ENCODE measurements around the gene SEC61A1.

DNA sequence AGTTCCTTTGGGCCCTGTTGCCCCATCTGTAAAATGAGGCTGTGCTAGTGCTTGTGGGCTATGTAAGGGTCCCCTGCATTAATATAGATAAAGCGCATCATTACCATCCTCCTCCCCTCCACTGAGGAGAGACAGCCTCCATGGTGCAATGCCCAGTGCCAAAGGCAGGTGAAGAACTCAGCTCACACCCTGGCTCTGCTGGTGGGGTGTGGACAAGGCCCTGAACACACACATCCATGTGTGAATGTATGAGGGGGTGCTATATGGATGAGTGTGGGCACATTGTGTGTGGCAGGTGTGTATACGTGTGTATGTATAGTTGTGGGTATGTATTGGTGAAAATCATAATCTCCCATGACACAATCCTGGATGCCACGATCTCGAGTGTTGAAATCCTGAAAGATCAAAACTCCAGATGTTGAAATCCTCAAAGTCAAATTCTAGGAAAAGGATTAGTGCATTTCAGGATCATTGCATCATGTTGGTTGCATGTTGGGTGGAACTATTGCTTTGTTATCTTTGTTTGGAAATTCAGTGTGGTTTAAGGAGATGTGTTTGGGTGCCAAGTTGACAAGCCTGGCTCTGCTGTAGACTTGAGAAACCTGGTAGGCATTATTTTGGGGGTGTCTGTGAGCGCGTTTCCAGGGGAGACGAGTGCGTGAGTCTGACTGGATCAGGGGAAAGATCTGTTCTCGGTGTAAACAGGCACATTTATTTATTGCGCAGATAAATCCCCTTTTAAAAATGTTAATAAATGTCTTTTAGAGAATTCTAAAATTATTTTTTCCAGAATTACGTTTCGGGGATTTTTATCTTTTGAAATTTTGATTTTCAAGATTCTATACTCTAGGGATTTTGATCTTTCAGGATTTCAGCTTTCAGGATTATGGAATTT lies 42.0 kb upstream of the SEC61A1 start:
- TF ChIP-seq, protein P1, sequence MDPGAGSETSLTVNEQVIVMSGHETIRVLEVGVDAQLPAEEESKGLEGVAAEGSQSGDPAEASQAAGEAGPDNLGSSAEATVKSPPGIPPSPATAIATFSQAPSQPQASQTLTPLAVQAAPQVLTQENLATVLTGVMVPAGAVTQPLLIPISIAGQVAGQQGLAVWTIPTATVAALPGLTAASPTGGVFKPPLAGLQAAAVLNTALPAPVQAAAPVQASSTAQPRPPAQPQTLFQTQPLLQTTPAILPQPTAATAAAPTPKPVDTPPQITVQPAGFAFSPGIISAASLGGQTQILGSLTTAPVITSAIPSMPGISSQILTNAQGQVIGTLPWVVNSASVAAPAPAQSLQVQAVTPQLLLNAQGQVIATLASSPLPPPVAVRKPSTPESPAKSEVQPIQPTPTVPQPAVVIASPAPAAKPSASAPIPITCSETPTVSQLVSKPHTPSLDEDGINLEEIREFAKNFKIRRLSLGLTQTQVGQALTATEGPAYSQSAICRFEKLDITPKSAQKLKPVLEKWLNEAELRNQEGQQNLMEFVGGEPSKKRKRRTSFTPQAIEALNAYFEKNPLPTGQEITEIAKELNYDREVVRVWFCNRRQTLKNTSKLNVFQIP (CRISPR knock-in tag; IDR thresholded peaks at IDR 0.05; ENCODE audit: borderline replicate concordance, low read depth), result no peak
- no peak for TF ChIP-seq RARB (CRISPR knock-in tag; IDR thresholded peaks at IDR 0.05)
- TF ChIP-seq, protein P2, sequence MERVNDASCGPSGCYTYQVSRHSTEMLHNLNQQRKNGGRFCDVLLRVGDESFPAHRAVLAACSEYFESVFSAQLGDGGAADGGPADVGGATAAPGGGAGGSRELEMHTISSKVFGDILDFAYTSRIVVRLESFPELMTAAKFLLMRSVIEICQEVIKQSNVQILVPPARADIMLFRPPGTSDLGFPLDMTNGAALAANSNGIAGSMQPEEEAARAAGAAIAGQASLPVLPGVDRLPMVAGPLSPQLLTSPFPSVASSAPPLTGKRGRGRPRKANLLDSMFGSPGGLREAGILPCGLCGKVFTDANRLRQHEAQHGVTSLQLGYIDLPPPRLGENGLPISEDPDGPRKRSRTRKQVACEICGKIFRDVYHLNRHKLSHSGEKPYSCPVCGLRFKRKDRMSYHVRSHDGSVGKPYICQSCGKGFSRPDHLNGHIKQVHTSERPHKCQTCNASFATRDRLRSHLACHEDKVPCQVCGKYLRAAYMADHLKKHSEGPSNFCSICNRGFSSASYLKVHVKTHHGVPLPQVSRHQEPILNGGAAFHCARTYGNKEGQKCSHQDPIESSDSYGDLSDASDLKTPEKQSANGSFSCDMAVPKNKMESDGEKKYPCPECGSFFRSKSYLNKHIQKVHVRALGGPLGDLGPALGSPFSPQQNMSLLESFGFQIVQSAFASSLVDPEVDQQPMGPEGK (CRISPR knock-in tag; IDR thresholded peaks at IDR 0.05; ENCODE audit: borderline replicate concordance), result no peak
- TF ChIP-seq ARNTL (CRISPR knock-in tag; IDR thresholded peaks at IDR 0.05; ENCODE audit: borderline replicate concordance, low read depth), result no peak
- no peak for TF ChIP-seq ZNF70 (CRISPR knock-in tag; IDR thresholded peaks at IDR 0.05)
- TF ChIP-seq TOX (CRISPR knock-in tag; IDR thresholded peaks at IDR 0.05; ENCODE audit: borderline replicate concordance), result no peak
- TF ChIP-seq, protein P3, sequence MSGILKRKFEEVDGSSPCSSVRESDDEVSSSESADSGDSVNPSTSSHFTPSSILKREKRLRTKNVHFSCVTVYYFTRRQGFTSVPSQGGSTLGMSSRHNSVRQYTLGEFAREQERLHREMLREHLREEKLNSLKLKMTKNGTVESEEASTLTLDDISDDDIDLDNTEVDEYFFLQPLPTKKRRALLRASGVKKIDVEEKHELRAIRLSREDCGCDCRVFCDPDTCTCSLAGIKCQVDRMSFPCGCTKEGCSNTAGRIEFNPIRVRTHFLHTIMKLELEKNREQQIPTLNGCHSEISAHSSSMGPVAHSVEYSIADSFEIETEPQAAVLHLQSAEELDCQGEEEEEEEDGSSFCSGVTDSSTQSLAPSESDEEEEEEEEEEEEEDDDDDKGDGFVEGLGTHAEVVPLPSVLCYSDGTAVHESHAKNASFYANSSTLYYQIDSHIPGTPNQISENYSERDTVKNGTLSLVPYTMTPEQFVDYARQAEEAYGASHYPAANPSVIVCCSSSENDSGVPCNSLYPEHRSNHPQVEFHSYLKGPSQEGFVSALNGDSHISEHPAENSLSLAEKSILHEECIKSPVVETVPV (CRISPR knock-in tag; IDR thresholded peaks at IDR 0.05), result no peak
- no peak for TF ChIP-seq SNAI2 (CRISPR knock-in tag; IDR thresholded peaks at IDR 0.05)
- TF ChIP-seq, protein P4, sequence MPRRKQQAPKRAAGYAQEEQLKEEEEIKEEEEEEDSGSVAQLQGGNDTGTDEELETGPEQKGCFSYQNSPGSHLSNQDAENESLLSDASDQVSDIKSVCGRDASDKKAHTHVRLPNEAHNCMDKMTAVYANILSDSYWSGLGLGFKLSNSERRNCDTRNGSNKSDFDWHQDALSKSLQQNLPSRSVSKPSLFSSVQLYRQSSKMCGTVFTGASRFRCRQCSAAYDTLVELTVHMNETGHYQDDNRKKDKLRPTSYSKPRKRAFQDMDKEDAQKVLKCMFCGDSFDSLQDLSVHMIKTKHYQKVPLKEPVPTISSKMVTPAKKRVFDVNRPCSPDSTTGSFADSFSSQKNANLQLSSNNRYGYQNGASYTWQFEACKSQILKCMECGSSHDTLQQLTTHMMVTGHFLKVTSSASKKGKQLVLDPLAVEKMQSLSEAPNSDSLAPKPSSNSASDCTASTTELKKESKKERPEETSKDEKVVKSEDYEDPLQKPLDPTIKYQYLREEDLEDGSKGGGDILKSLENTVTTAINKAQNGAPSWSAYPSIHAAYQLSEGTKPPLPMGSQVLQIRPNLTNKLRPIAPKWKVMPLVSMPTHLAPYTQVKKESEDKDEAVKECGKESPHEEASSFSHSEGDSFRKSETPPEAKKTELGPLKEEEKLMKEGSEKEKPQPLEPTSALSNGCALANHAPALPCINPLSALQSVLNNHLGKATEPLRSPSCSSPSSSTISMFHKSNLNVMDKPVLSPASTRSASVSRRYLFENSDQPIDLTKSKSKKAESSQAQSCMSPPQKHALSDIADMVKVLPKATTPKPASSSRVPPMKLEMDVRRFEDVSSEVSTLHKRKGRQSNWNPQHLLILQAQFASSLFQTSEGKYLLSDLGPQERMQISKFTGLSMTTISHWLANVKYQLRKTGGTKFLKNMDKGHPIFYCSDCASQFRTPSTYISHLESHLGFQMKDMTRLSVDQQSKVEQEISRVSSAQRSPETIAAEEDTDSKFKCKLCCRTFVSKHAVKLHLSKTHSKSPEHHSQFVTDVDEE (CRISPR knock-in tag; IDR thresholded peaks at IDR 0.05), result no peak
- TF ChIP-seq OSR1 (CRISPR knock-in tag; IDR thresholded peaks at IDR 0.05), result no peak

All from SK-N-SH treated with all-trans-retinoic acid at 6 μM for 48 hours (cell line).